ENCODE data around the gene MAP3K7CL.

The MAP3K7CL gene

GRCh38 chr21:29130270-29130969 lies at the start of gene MAP3K7CL:
Gene MAP3K7CL (plus strand): TSS chr21:29130644. CDS start chr21:29133345, 2,701 bp downstream.
- peak; percentile 94 for DNase-seq (ENCODE audit: low spot score)

GRCh38 chr21:29082046-29082815 lies 48.2 kb upstream of the MAP3K7CL start:
- no peak for DNase-seq (ENCODE audit: low spot score)

GRCh38 chr21:29083306-29083705 lies 47.1 kb upstream of the MAP3K7CL start:
- no peak for DNase-seq (ENCODE audit: low spot score)

GRCh38 chr21:29084372-29084771 lies 46.1 kb upstream of the MAP3K7CL start:
- DNase-seq (ENCODE audit: low spot score) = no peak

GRCh38 chr21:29085106-29085752 lies 45.2 kb upstream of the MAP3K7CL start:
- DNase-seq (ENCODE audit: low spot score) = no peak

- peak; percentile 78 for DNase-seq (ENCODE audit: low spot score)
Measured at GRCh38 chr21:29091033-29091432, 39.4 kb upstream of the MAP3K7CL start.

- DNase-seq (ENCODE audit: low spot score) = peak; percentile 40
Measured at GRCh38 chr21:29092102-29092959, 38.1 kb upstream of the MAP3K7CL start.

GRCh38 chr21:29096218-29097015 lies 34.0 kb upstream of the MAP3K7CL start:
- no peak for DNase-seq (ENCODE audit: low spot score)

GRCh38 chr21:29098156-29098555 lies 32.3 kb upstream of the MAP3K7CL start:
- no peak for DNase-seq (ENCODE audit: low spot score)

- no peak for DNase-seq (ENCODE audit: low spot score)
Measured at GRCh38 chr21:29102791-29103257, 27.6 kb upstream of the MAP3K7CL start.

- no peak for DNase-seq (ENCODE audit: low spot score)
Measured at GRCh38 chr21:29104239-29104708, 26.2 kb upstream of the MAP3K7CL start.

- DNase-seq (ENCODE audit: low spot score) = peak; percentile 21
Measured at GRCh38 chr21:29105218-29105617, 25.2 kb upstream of the MAP3K7CL start.

- peak; percentile 51 for DNase-seq (ENCODE audit: low spot score)
Measured at GRCh38 chr21:29114765-29115500, 15.5 kb upstream of the MAP3K7CL start.

GRCh38 chr21:29115899-29116298 lies 14.5 kb upstream of the MAP3K7CL start:
- DNase-seq (ENCODE audit: low spot score) = no peak

- DNase-seq (ENCODE audit: low spot score) = no peak
Measured at GRCh38 chr21:29117372-29117955, 13.0 kb upstream of the MAP3K7CL start.

- DNase-seq (ENCODE audit: low spot score) = no peak
Measured at GRCh38 chr21:29121759-29122158, 8.7 kb upstream of the MAP3K7CL start.

GRCh38 chr21:29124645-29125044 lies 5.8 kb upstream of the MAP3K7CL start:
- DNase-seq (ENCODE audit: low spot score) = no peak

GRCh38 chr21:29125191-29125590 lies 5.3 kb upstream of the MAP3K7CL start:
- DNase-seq (ENCODE audit: low spot score) = no peak

GRCh38 chr21:29125979-29126378 lies 4.5 kb upstream of the MAP3K7CL start:
- DNase-seq (ENCODE audit: low spot score) = no peak

- DNase-seq (ENCODE audit: low spot score) = no peak
Measured at GRCh38 chr21:29133241-29133640, 2.8 kb downstream of the MAP3K7CL start.

All from GM03348 (cell line).